HepG2 (cell line): Measurements from ENCODE around the gene FOSL2. TPM values are rescaled to one million over a fixed set of nuclear protein-coding genes. Genes with fewer than 3 reads are reported as not detected.

Experiments used
- ATAC-seq: fragments of 200-7000 bp; cut with Tn5 transposase; 3 replicates; pipeline ENCODE4 v1.9.1; 2020; ENCODE audit warnings: mild to moderate bottlenecking, moderate library complexity
- BruUV-seq: library from RNA; stranded (reverse); fragments of 400-500 nt; replicated peaks from 2 replicates; lab custom pipeline; 2021; lab: Mats Ljungman, UMichigan
- CTCF ChIA-PET: fragments of 300-600 bp; formaldehyde crosslinking; extraction: SDS; loops from one replicate; lab custom pipeline; 2021; ENCODE audit warnings: low total read pairs, inconsistent platforms, low intra/inter-chr PET ratio; lab: Yijun Ruan, JAX
- POLR2A ChIA-PET: fragments of 350-600 bp; sonication (Branson Sonifier 250); formaldehyde crosslinking; loops from one replicate; lab custom pipeline; 2020; ENCODE audit warnings: antibody characterized with exemption, inconsistent platforms; lab: Yijun Ruan, JAX
- DNase-seq: peaks from one replicate; pipeline ENCODE4 v3.0.0-alpha.2; 2015; ENCODE audit warnings: low spot score
- FAIRE-seq: peaks from 3 replicates; lab custom pipeline; 2011; peaks lifted over from hg19 to GRCh38; lab: Jason Lieb, UNC
- H2AFZ ChIP-seq: one replicate; pipeline ENCODE4 v1.6.1; 2011; ENCODE audit warnings: low read length, inconsistent platforms
- H3K27ac ChIP-seq: fragments of 300-600 bp; 3 replicates; pipeline ENCODE4 v1.8.0; 2011; ENCODE audit warnings: mixed run types, mild to moderate bottlenecking, mixed read lengths, low read length, inconsistent platforms; ENCODE audit not compliant: insufficient read depth; ENCODE audit errors: extremely low read length
- H3K27me3 ChIP-seq, 2 experiments: fragments of 200-600 bp in 1 of 2; 2 replicates in 1 of 2; 3 replicates in 1 of 2; pipeline versions ENCODE4 v1.6.0 to v1.8.0; 2011; ENCODE audit warnings: low read length in 2 of 2, mild to moderate bottlenecking in 2 of 2, moderate library complexity in 2 of 2, inconsistent platforms in 1 of 2; ENCODE audit not compliant: insufficient read depth in 2 of 2, control insufficient read depth in 1 of 2
- H3K36me3 ChIP-seq, 2 experiments: fragments of 200-600 bp in 1 of 2; replicated peaks in 1 of 2; 2 replicates in 1 of 2; 3 replicates in 1 of 2; pipeline versions ENCODE4 v1.5.1 to v1.8.0; 2011; ENCODE audit warnings: low read length in 2 of 2, inconsistent platforms in 1 of 2; ENCODE audit not compliant: insufficient read depth in 2 of 2, control insufficient read depth in 1 of 2
- H3K4me1 ChIP-seq: 2 replicates; pipeline ENCODE4 v1.5.1; 2012; ENCODE audit warnings: low read length, inconsistent platforms; ENCODE audit not compliant: insufficient read depth
- H3K4me2 ChIP-seq: 2 replicates; pipeline ENCODE4 v1.6.0; 2011; ENCODE audit warnings: low read depth, low read length, inconsistent platforms
- H3K4me3 ChIP-seq, 3 experiments: fragments of 200-600 bp in 1 of 3; sonication (generic), shearing (Covaris generic) in 1 of 3; replicated peaks in 1 of 3; 2 replicates each; pipeline ENCODE4 v1.5.1; 2011 to 2016; ENCODE audit warnings: low read length in 3 of 3, inconsistent platforms in 2 of 3, low read depth in 2 of 3, mild to moderate bottlenecking in 2 of 3, control low read depth in 1 of 3, mixed read lengths in 1 of 3; ENCODE audit not compliant: insufficient read depth in 1 of 3
- H3K79me2 ChIP-seq: one replicate; pipeline ENCODE4 v1.6.1; 2011; ENCODE audit warnings: low read length, inconsistent platforms; ENCODE audit not compliant: insufficient read depth
- H3K9ac ChIP-seq: 2 replicates; pipeline ENCODE4 v1.6.0; 2011; ENCODE audit warnings: mild to moderate bottlenecking, low read depth, low read length, inconsistent platforms; ENCODE audit not compliant: insufficient read depth
- H3K9me3 ChIP-seq: 2 replicates; pipeline ENCODE4 v1.5.1; 2012; ENCODE audit warnings: mild to moderate bottlenecking, low read length
- H4K20me1 ChIP-seq: 2 replicates; pipeline ENCODE4 v1.6.0; 2011; ENCODE audit warnings: inconsistent platforms, mild to moderate bottlenecking, low read length, moderate library complexity; ENCODE audit not compliant: insufficient read depth
- ARID5B ChIP-seq: IDR thresholded peaks from 2 replicates; pipeline ENCODE4 v1.4.0; 2020; ENCODE audit warnings: mild to moderate bottlenecking, missing genetic modification reagents
- ELK4 ChIP-seq: sonication (generic); formaldehyde crosslinking; IDR thresholded peaks from 2 replicates; pipeline ENCODE4 v1.9.0; 2021; ENCODE audit warnings: missing genetic modification reagents, borderline replicate concordance
- SCMH1 ChIP-seq: sonication (generic); formaldehyde crosslinking; IDR thresholded peaks from 2 replicates; pipeline ENCODE4 v1.9.0; 2021; ENCODE audit warnings: missing genetic modification reagents, mild to moderate bottlenecking, borderline replicate concordance
- SYNCRIP ChIP-seq: fragments of 200-400 bp; formaldehyde crosslinking; IDR thresholded peaks from 2 replicates; pipeline ENCODE4 v1.6.1; 2018; ENCODE audit warnings: mild to moderate bottlenecking, low read depth, low read length; ENCODE audit not compliant: insufficient read depth
- TAF1 ChIP-seq: sonication (generic); formaldehyde crosslinking; IDR thresholded peaks from 2 replicates; pipeline ENCODE4 v1.4.0; 2020; ENCODE audit warnings: missing genetic modification reagents
- TCF12 ChIP-seq, 2 experiments: fragments of 450-650 bp in 1 of 2; sonication (generic) in 1 of 2; formaldehyde crosslinking in 1 of 2; IDR thresholded peaks; 2 replicates each; pipeline versions ENCODE4 v1.6.1 to v1.8.0; 2017 to 2022; ENCODE audit warnings: antibody characterized with exemption in 1 of 2, mild to moderate bottlenecking in 1 of 2, missing genetic modification reagents in 1 of 2, moderate library complexity in 1 of 2
- TIGD3 ChIP-seq: sonication (generic); formaldehyde crosslinking; IDR thresholded peaks from 2 replicates; pipeline ENCODE4 v1.5.1; 2020; ENCODE audit warnings: mild to moderate bottlenecking, missing genetic modification reagents, borderline replicate concordance
- ZMYM2 ChIP-seq: sonication (generic); formaldehyde crosslinking; IDR thresholded peaks from 2 replicates; pipeline ENCODE4 v1.8.0; 2022; ENCODE audit warnings: mild to moderate bottlenecking, missing genetic modification reagents
- ZMYM3 ChIP-seq: sonication (generic); formaldehyde crosslinking; IDR thresholded peaks from 2 replicates; pipeline ENCODE4 v1.5.1; 2020; ENCODE audit warnings: mild to moderate bottlenecking, missing genetic modification reagents
- ZNF12 ChIP-seq: sonication (generic); formaldehyde crosslinking; IDR thresholded peaks from 2 replicates; pipeline ENCODE4 v1.5.0; 2020; ENCODE audit warnings: missing genetic modification reagents
- ZNF280D ChIP-seq: sonication (generic); formaldehyde crosslinking; IDR thresholded peaks from 2 replicates; pipeline ENCODE4 v1.5.1; 2020; ENCODE audit warnings: mild to moderate bottlenecking, missing genetic modification reagents
- ZNF550 ChIP-seq: sonication (generic); formaldehyde crosslinking; IDR thresholded peaks from 2 replicates; pipeline ENCODE4 v1.4.0; 2020; ENCODE audit warnings: mild to moderate bottlenecking, missing genetic modification reagents, borderline replicate concordance
- ZSCAN20 ChIP-seq: sonication (generic); formaldehyde crosslinking; IDR thresholded peaks from 2 replicates; pipeline ENCODE4 v1.4.0; 2020; ENCODE audit warnings: missing genetic modification reagents, mild to moderate bottlenecking, borderline replicate concordance
- WGBS: methylation state at CpG from one replicate; pipeline ENCODE4 v1.1.6; 2017; ENCODE audit warnings: low lambda C conversion rate; 5-methylcytosine and 5-hydroxymethylcytosine counted together
- in situ Hi-C: cut with HindIII; loops from 2 replicates; pipeline ENCODE4 v1.10.0; 2017; ENCODE audit warnings: low pct_unique_long_range_greater_than_20kb; ENCODE audit not compliant: extremely low pct_ligation_motif_present
- intact Hi-C: fragments of 100-400 bp; cut with micrococcal nuclease; formaldehyde crosslinking; loops from one replicate; pipeline ENCODE4 v1.10.0; 2022; ENCODE audit not compliant: unreplicated experiment
- polyA plus RNA-seq, 8 experiments: library from polyadenylated mRNA; depleted of rRNA in 3 of 8; stranded (reverse) in 7 of 8; unstranded in 1 of 8; fragments of >200 nt; fragmentation: Illumina TruSeq in 4 of 8; extraction: Trizol in 4 of 8; gene quantifications; 2 replicates each; pipeline versions ENCODE4 v1.2.1 to v1.2.3, GENCODE V29; 2011 to 2016; ENCODE audit warnings: low read depth in 4 of 8, missing spikeins in 1 of 8, mixed read lengths in 1 of 8; ENCODE audit not compliant: insufficient read depth in 1 of 8
- total RNA-seq, 5 experiments: library from RNA; depleted of rRNA; stranded (reverse); fragments of >200 nt; fragmentation: Illumina TruSeq; extraction: Trizol; gene quantifications; 2 replicates each; pipeline ENCODE4 v1.2.3, GENCODE V29; 2016; ENCODE audit warnings: low read depth in 1 of 5

Gene FOSL2
- total and polyA plus RNA-seq, 2 of the 13 experiments (the other 11 are each of a cell fraction or from before 2014, with no cell fraction given) = 3.4 to 18.1 TPM

- no TSS peak for BruUV-seq
- Histone ChIP-seq H3K79me2 (peaks cover 13% of the 10 kb centered on the region), H3K27ac (peak overlapping the region; percentile 6), H3K4me2 (peak overlapping the region; percentile 100), H3K4me1 (peaks cover 26% of the 10 kb centered on the region), H3K9me3 (no peaks in the 10 kb centered on the region), H3K36me3 (no peaks in the 10 kb centered on the region), H2AFZ (no peak overlapping the region), H3K27me3 (peaks cover 1 to 31% of the 10 kb centered on the region in 2 experiments; a peak in 3 of 5 replicates), H4K20me1 (peaks cover 13% of the 10 kb centered on the region; the same call in 1 of the 2 replicates), H3K4me3 (peak overlapping the region; percentile 80 to 93 (median 91)), H3K9ac (peak overlapping the region; percentile 94)
- WGBS = 1% methylated on average over 16 of the region's 45 CpGs
- ATAC-seq (peak; percentile 3), FAIRE-seq (no peak), DNase-seq (peak; percentile 63)
- in situ Hi-C loops = loop anchor here (10.0 kb wide), 2 partner anchors 635 to 685 kb away; no protein-coding TSS in a partner anchor
- ChIA-PET CTCF (no interaction called here), POLR2A (interaction anchor here (0.6 to 3.9 kb wide), 5 partner anchors 12 to 637 kb away, joined by 3 to 35 read pairs (median 10); partner anchors contain the start of genes BABAM2 and RBKS)
- intact Hi-C loops = loop anchor here (1.0 to 10.0 kb wide), 3 partner anchors 33 to 665 kb away; no protein-coding TSS in a partner anchor
- TF ChIP-seq TCF12 (IDR thresholded peaks at IDR 0.05) (no peak), TCF12 (CRISPR knock-in tag; IDR thresholded peaks at IDR 0.05) (0 out of 2 replicates have a peak, but pooled peaks have one; percentile 34), ZNF280D (CRISPR knock-in tag) (no peak), ZNF12 (CRISPR knock-in tag) (0 out of 2 replicates have a peak, but pooled peaks have one; percentile 4), ARID5B (CRISPR knock-in tag) (no peak; the same call in 1 of the 2 replicates), ZNF550 (CRISPR knock-in tag) (no peak; the same call in 1 of the 2 replicates), SCMH1 (CRISPR knock-in tag) (no peak), ELK4 (CRISPR knock-in tag) (no peak), TAF1 (CRISPR knock-in tag) (peak; percentile 51; the same call in 1 of the 2 replicates), SYNCRIP (no peak), TIGD3 (CRISPR knock-in tag) (no peak), ZSCAN20 (CRISPR knock-in tag) (no peak), ZMYM3 (CRISPR knock-in tag) (no peak), ZMYM2 (no peak)
Observed at GRCh38 chr2:28390241-28390745, 2.4 kb upstream of the FOSL2 start.
